Gastrocnemius medialis (tissue), 4 donors: ENCODE results near the gene ASB15. TPM values are rescaled to one million over a fixed set of nuclear protein-coding genes. Genes with fewer than 3 reads are reported as not detected.

Experiments used
- ATAC-seq, 2 donors: fragments of 150-250 bp; one replicate each; pipeline ENCODE4 v1.9.1; 2016
- DNase-seq, 2 donors: peaks; one replicate each; pipeline ENCODE4 v3.0.0-alpha.2; 2019
- H3K27ac ChIP-seq, 4 donors: fragments of 200-600 bp; sonication (generic); 1 replicate in 1 of 4; 2 replicates in 3 of 4; pipeline ENCODE4 v1.5.1; 2016 to 2018; ENCODE audit warnings: mild to moderate bottlenecking in 2 of 4, moderate library complexity in 1 of 4
- H3K27me3 ChIP-seq, 3 donors: fragments of 200-600 bp; sonication (generic) in 2 of 3; 1 replicate in 1 of 3; 2 replicates in 2 of 3; pipeline versions ENCODE4 v1.5.1 to v1.6.0; 2016 to 2019; ENCODE audit warnings: mild to moderate bottlenecking in 1 of 3, moderate library complexity in 1 of 3
- H3K36me3 ChIP-seq, 2 donors: fragments of 200-600 bp; sonication (generic) in 1 of 2; one replicate each; pipeline ENCODE4 v1.5.1; 2017 to 2018
- H3K4me1 ChIP-seq, 2 donors: fragments of 200-600 bp; sonication (generic) in 1 of 2; one replicate each; pipeline ENCODE4 v1.5.1; 2016 to 2017; ENCODE audit warnings: mild to moderate bottlenecking in 2 of 2
- H3K4me3 ChIP-seq, 4 donors: fragments of 200-600 bp; sonication (generic) in 3 of 4; 1 replicate in 1 of 4; 2 replicates in 3 of 4; pipeline ENCODE4 v1.5.1; 2016 to 2019; ENCODE audit warnings: mild to moderate bottlenecking in 2 of 4
- H3K9me3 ChIP-seq, 3 donors: fragments of 200-600 bp; sonication (generic) in 2 of 3; 1 replicate in 1 of 3; 2 replicates in 2 of 3; pipeline ENCODE4 v1.5.1; 2016 to 2019
- CTCF ChIP-seq, 5 experiments: fragments of 450-650 bp in 3 of 5; fragments of 200-600 bp in 2 of 5; sonication (generic) in 2 of 5; IDR thresholded peaks in 4 of 5; conservative IDR thresholded peaks in 1 of 5; 1 replicate in 4 of 5; 2 replicates in 1 of 5; pipeline ENCODE4 v1.5.1; 2016 to 2019; ENCODE audit warnings: antibody characterized with exemption in 5 of 5, mild to moderate bottlenecking in 3 of 5, moderate library complexity in 3 of 5
- POLR2A ChIP-seq, 2 donors: fragments of 450-650 bp; IDR thresholded peaks; one replicate each; pipeline ENCODE4 v1.6.1; 2017; ENCODE audit warnings: antibody characterized with exemption in 2 of 2, mild to moderate bottlenecking in 2 of 2, moderate library complexity in 2 of 2
- in situ Hi-C, 4 donors: fragments of 200-750 bp; cut with MboI; loops; one replicate each; pipeline versions ENCODE4 v1.15.0 to v1.8.0; 2017; ENCODE audit warnings: low sequenced_read_pairs in 4 of 4
- intact Hi-C: fragments of 100-400 bp; cut with DNase I; formaldehyde crosslinking; loops from one replicate; pipeline ENCODE4 v1.15.1; 2023; ENCODE audit warnings: low total_unique reads
- total RNA-seq, 4 donors: library from RNA; depleted of rRNA; stranded (reverse); fragments of >200 nt; gene quantifications; one replicate each; pipeline versions ENCODE4 v1.1.0 to v1.2.3, GENCODE V29; 2016

Gene ASB15
- total RNA-seq, 4 donors from 2014 or later: 5.3 to 26.0 (median 10.4) TPM

GRCh38 chr7:123673137-123673732, 71.6 kb downstream of the ASB15 start:
- Histone ChIP-seq H3K4me3 (no peak overlapping the region), H3K9me3 (no peaks in the 10 kb centered on the region), H3K27me3 (no peaks in the 10 kb centered on the region), H3K36me3 (no peaks in the 10 kb centered on the region), H3K4me1 (peaks cover 30 to 46% of the 10 kb centered on the region in 2 donors), H3K27ac (peak overlapping the region; percentile 35 to 87 (median 79))
- ATAC-seq: no peak
- intact Hi-C loops (no loop called here), in situ Hi-C loops (no loop called here)
- no peak for TF ChIP-seq POLR2A (IDR thresholded peaks at IDR 0.05)
- no peak for TF ChIP-seq CTCF (IDR thresholded peaks at IDR 0.05 in 4 of 5, conservative IDR thresholded peaks at IDR 0.05 in 1 of 5)
- DNase-seq: no peak

GRCh38 chr7:123673752-123674398, 72.3 kb downstream of the ASB15 start:
- Histone ChIP-seq H3K4me1 (peaks cover 36 to 50% of the 10 kb centered on the region in 2 donors), H3K27ac (peak overlapping the region; percentile 35 to 87 (median 79)), H3K9me3 (no peaks in the 10 kb centered on the region), H3K4me3 (no peak overlapping the region), H3K36me3 (no peaks in the 10 kb centered on the region), H3K27me3 (no peaks in the 10 kb centered on the region)
- TF ChIP-seq POLR2A (IDR thresholded peaks at IDR 0.05) (no peak), CTCF (IDR thresholded peaks at IDR 0.05 in 4 of 5, conservative IDR thresholded peaks at IDR 0.05 in 1 of 5) (no peak)
- ATAC-seq (peak; percentile 19 to 41), DNase-seq (no peak)
- in situ Hi-C loops: no loop called here
- intact Hi-C loops: no loop called here

- H3K4me1 ChIP-seq: peaks cover 43 to 57% of the 10 kb centered on the region in 2 donors
- TF ChIP-seq POLR2A (IDR thresholded peaks at IDR 0.05): no peak
- intact Hi-C loops (no loop called here), in situ Hi-C loops (loop anchor here in 1 of 4 donors (25.0 kb wide), 1 partner anchor 188 kb away; no protein-coding TSS in a partner anchor)
- no peaks in the 10 kb centered on the region for H3K27me3 ChIP-seq
- ATAC-seq (peak; percentile 35 to 79), DNase-seq (no peak)
- H3K36me3 ChIP-seq: no peaks in the 10 kb centered on the region
- H3K27ac ChIP-seq: peak overlapping the region; percentile 35 to 87 (median 79)
- no peaks in the 10 kb centered on the region for H3K9me3 ChIP-seq
- H3K4me3 ChIP-seq: peak overlapping the region in 2 of 4 donors; percentile 5 to 22
Observed at GRCh38 chr7:123674399-123675180, 73.0 kb downstream of the ASB15 start.

GRCh38 chr7:123675181-123675473, 73.5 kb downstream of the ASB15 start:
- intact Hi-C loops (no loop called here), in situ Hi-C loops (loop anchor here in 1 of 4 donors (25.0 kb wide), 1 partner anchor 187 kb away; no protein-coding TSS in a partner anchor)
- no peak for DNase-seq
- Histone ChIP-seq H3K27me3 (no peaks in the 10 kb centered on the region), H3K36me3 (no peaks in the 10 kb centered on the region), H3K4me3 (no peak overlapping the region), H3K27ac (peak overlapping the region; percentile 35 to 87 (median 79)), H3K9me3 (no peaks in the 10 kb centered on the region), H3K4me1 (peaks cover 49 to 61% of the 10 kb centered on the region in 2 donors)
- no peak for TF ChIP-seq CTCF (IDR thresholded peaks at IDR 0.05 in 4 of 5, conservative IDR thresholded peaks at IDR 0.05 in 1 of 5)
- TF ChIP-seq POLR2A (IDR thresholded peaks at IDR 0.05): no peak
- ATAC-seq: no peak
